ENCODE measurements around the gene WT1.

WT1 gene

DNA sequence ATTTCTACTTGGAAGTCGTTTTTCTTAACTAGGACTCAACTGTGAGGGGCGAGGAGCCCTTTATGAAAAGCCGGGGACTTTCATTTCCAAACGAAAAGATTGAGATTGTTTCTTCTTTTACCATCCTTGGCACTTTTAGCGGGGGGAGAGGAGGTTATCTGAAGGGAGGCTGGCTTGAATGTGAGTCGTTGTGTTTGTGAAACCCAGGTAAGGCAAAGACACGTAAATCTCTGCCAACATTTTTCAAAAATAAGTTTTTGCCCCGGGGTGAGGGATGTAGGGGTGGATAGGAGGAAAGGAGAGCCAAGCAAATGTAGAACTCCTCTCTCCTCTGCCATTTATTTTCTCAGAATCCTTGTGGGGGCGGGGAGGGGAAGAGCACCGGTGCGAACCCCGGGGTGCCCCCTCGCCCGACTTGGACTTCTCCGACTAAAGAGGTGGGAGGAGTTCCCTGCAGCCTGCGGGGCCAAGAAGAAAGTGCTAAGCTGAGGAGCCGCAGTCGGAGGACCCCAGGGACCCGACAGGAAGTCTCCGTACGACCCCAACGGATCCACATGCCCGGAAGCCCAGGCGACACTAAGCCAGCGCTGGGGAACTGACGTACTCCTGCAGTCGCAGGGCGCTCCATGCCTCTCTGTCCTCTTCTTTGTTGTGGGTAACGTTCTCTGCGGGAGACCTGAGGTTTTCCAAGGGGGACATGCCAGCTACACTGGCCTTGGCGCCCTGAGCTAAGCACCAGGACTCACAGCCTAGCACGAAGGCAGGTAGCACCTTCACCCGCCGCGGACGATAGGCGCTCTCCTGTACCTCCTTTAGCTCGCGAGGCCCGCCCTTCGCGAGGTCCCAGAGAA is 2.4 kb upstream of the WT1 start:
- H3K23ac ChIP-seq (ENCODE audit: low read length) = peak overlapping the region; percentile 45
- no peak overlapping the region for H2BK15ac ChIP-seq (replicated peaks; ENCODE audit: low read depth)
- no peak overlapping the region for H2BK5ac ChIP-seq (ENCODE audit: low read length)
- H3K4me1 ChIP-seq (ENCODE audit: control insufficient read depth, low read depth, low read length) = peaks cover 6% of the 10 kb centered on the region
- H3K27ac ChIP-seq (ENCODE audit: low read depth, low read length) = no peak overlapping the region
- peak overlapping the region; percentile 82 for H3K56ac ChIP-seq (ENCODE audit: low read length)
- no peak overlapping the region for H4K8ac ChIP-seq (ENCODE audit: low read depth, low read length)
- H3K4ac ChIP-seq (ENCODE audit: low read depth, low read length) = no peak overlapping the region
- H3K9ac ChIP-seq (ENCODE audit: low read length) = peak overlapping the region; percentile 48
- no peaks in the 10 kb centered on the region for H3K79me2 ChIP-seq (ENCODE audit: control insufficient read depth, insufficient read depth, low read length)
- H4K5ac ChIP-seq (ENCODE audit: low read length) = no peak overlapping the region
- peak overlapping the region; percentile 78 for H3K4me2 ChIP-seq (ENCODE audit: low read length)
- peak overlapping the region; percentile 28 for H3K4me3 ChIP-seq (ENCODE audit: low read length)
- H3K27me3 ChIP-seq (ENCODE audit: insufficient read depth, low read length, poor library complexity) = peaks cover 58% of the 10 kb centered on the region
- H2AK5ac ChIP-seq (ENCODE audit: low read length) = no peak overlapping the region
- DNase-seq = peak; percentile 74
- no CpG with 5 or more reads among the region's 42 CpGs for WGBS (ENCODE audit: extremely low coverage, insufficient coverage, low lambda C conversion rate)
- H3K36me3 ChIP-seq (ENCODE audit: control insufficient read depth, insufficient read depth, low read length) = no peaks in the 10 kb centered on the region
- no peaks in the 10 kb centered on the region for H3K79me1 ChIP-seq (ENCODE audit: low read length)
- H3K18ac ChIP-seq (ENCODE audit: low read length) = no peak overlapping the region
- no peak overlapping the region for H2BK120ac ChIP-seq (ENCODE audit: low read depth, low read length)

DNA sequence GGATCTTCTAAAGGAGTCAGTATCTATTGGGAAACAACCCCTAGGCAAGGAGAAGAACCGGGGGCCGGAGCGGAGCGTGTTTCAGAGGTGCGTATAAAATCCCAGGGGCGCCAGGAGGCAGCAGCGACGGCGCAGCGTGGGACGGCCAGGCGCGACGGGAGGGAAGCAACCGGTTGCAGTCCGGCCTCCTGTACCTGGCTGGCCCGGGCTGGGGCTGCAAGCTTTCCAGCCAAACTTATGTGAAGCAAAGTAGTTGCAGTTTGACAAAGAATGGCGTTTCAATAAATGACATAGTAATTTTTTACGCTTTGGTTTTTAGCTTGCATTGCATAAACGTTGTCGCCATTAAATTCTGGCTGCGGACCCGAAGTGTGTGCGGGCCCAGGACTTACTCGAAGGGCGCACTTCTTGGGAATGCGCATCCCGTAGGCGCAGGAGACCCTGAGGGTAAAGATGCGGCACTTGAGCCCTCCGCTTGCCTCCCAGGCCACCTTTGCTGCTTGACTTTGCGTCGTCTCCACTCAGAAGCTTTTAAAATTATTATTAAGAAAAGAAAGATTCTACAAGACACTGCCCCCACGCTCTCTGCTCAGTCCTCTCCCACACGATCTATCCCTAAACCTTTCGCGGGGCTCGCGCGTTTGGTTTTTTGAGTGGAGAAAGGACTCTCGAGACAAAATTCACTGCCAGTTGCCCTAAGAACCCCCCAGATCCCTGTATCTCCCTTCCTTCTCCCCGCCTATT is 1.6 kb upstream of the WT1 start:
- Histone ChIP-seq H3K4me3 (ENCODE audit: low read length) (no peak overlapping the region), H2BK120ac (ENCODE audit: low read depth, low read length) (no peak overlapping the region), H2BK15ac (replicated peaks; ENCODE audit: low read depth) (no peak overlapping the region), H2AK5ac (ENCODE audit: low read length) (no peak overlapping the region), H2BK5ac (ENCODE audit: low read length) (no peak overlapping the region), H3K79me2 (ENCODE audit: control insufficient read depth, insufficient read depth, low read length) (no peaks in the 10 kb centered on the region), H3K9ac (ENCODE audit: low read length) (peak overlapping the region; percentile 6), H3K23ac (ENCODE audit: low read length) (no peak overlapping the region), H3K27me3 (ENCODE audit: insufficient read depth, low read length, poor library complexity) (peaks cover 66% of the 10 kb centered on the region), H3K56ac (ENCODE audit: low read length) (no peak overlapping the region), H3K79me1 (ENCODE audit: low read length) (no peaks in the 10 kb centered on the region), H4K8ac (ENCODE audit: low read depth, low read length) (no peak overlapping the region), H3K4me1 (ENCODE audit: control insufficient read depth, low read depth, low read length) (peaks cover 6% of the 10 kb centered on the region), H3K4ac (ENCODE audit: low read depth, low read length) (no peak overlapping the region), H3K18ac (ENCODE audit: low read length) (no peak overlapping the region), H3K4me2 (ENCODE audit: low read length) (peak overlapping the region; percentile 84), H4K5ac (ENCODE audit: low read length) (no peak overlapping the region), H3K36me3 (ENCODE audit: control insufficient read depth, insufficient read depth, low read length) (no peaks in the 10 kb centered on the region), H3K27ac (ENCODE audit: low read depth, low read length) (no peak overlapping the region)
- WGBS (ENCODE audit: extremely low coverage, insufficient coverage, low lambda C conversion rate) = no CpG with 5 or more reads among the region's 42 CpGs
- peak; percentile 51 for DNase-seq

DNA sequence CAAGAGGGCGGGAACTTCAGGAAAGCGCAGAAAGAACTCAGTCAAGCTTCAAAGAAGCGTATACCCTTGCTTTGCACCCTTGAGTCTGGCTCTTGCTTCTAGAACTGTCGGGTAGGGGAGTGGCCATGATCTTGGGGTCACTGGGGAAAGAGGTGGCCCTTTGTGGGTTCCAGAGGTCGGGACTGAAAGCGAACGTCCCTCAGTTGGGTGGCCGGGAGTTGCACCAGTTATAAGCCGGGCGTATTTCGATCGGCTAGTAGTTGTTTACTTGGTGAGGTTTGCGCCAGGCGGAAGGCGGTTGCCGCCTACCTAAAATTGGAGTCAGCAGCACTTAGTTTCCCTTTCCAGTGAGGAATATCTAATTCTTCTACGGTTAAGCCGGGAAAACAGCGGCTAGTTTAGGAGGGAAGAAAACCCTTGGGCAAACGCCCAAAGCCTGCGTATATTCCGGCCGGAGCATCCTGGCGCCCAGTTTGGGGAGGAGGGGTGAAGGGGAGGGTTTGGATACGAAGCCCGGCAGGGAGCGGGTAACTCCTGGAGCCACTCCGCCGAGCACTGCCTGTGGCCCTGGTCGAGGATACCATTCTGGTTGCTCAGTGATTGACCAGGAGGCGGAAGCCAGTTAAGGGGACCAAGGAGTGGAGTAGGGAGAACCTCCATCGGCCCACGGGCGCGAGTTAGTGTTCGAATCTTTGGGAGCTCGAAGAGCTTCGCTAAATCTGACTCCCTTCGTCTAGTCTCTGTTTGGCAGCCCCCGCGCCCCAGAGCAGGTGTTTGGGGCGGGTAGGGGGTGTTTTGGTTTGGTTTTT is 807 bp upstream of the WT1 start:
- H3K36me3 ChIP-seq (ENCODE audit: control insufficient read depth, insufficient read depth, low read length) = no peaks in the 10 kb centered on the region
- H3K79me2 ChIP-seq (ENCODE audit: control insufficient read depth, insufficient read depth, low read length) = no peaks in the 10 kb centered on the region
- peak overlapping the region; percentile 85 for H3K56ac ChIP-seq (ENCODE audit: low read length)
- no peak overlapping the region for H3K27ac ChIP-seq (ENCODE audit: low read depth, low read length)
- peak overlapping the region; percentile 40 for H3K4me3 ChIP-seq (ENCODE audit: low read length)
- H3K9ac ChIP-seq (ENCODE audit: low read length) = peak overlapping the region; percentile 57
- no peak overlapping the region for H2BK120ac ChIP-seq (ENCODE audit: low read depth, low read length)
- peak; percentile 61 for DNase-seq
- H4K8ac ChIP-seq (ENCODE audit: low read depth, low read length) = no peak overlapping the region
- no peak overlapping the region for H2BK15ac ChIP-seq (replicated peaks; ENCODE audit: low read depth)
- H3K4me2 ChIP-seq (ENCODE audit: low read length) = peak overlapping the region; percentile 84
- no peak overlapping the region for H2AK5ac ChIP-seq (ENCODE audit: low read length)
- no peak overlapping the region for H3K18ac ChIP-seq (ENCODE audit: low read length)
- H3K79me1 ChIP-seq (ENCODE audit: low read length) = no peaks in the 10 kb centered on the region
- no peak overlapping the region for H2BK5ac ChIP-seq (ENCODE audit: low read length)
- no CpG with 5 or more reads among the region's 42 CpGs for WGBS (ENCODE audit: extremely low coverage, insufficient coverage, low lambda C conversion rate)
- H4K5ac ChIP-seq (ENCODE audit: low read length) = no peak overlapping the region
- H3K4me1 ChIP-seq (ENCODE audit: control insufficient read depth, low read depth, low read length) = peaks cover 6% of the 10 kb centered on the region
- H3K23ac ChIP-seq (ENCODE audit: low read length) = no peak overlapping the region
- peaks cover 68% of the 10 kb centered on the region for H3K27me3 ChIP-seq (ENCODE audit: insufficient read depth, low read length, poor library complexity)
- H3K4ac ChIP-seq (ENCODE audit: low read depth, low read length) = no peak overlapping the region

DNA sequence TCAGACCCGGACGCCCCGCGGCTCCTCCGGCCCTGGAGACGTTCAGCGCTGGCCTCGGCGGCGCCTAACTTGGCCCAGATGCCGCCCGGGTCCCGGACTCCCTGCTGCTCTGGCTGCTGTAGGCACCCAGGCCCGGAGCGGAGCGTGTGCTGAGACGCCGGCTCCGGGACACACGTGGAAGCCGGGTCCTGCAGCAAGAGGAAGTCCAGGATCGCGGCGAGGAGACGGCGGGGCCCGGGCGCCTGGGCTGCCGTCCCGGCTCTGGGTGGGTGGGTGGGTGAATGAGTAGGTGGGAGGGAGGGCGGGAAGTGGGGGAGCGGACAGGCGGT is 223 bp downstream of the WT1 start:
- Histone ChIP-seq H4K8ac (ENCODE audit: low read depth, low read length) (no peak overlapping the region), H3K23ac (ENCODE audit: low read length) (no peak overlapping the region), H3K27ac (ENCODE audit: low read depth, low read length) (no peak overlapping the region), H2AK5ac (ENCODE audit: low read length) (no peak overlapping the region), H2BK15ac (replicated peaks; ENCODE audit: low read depth) (no peak overlapping the region), H3K9ac (ENCODE audit: low read length) (peak overlapping the region; percentile 42), H3K56ac (ENCODE audit: low read length) (peak overlapping the region; percentile 81), H3K4me2 (ENCODE audit: low read length) (peak overlapping the region; percentile 84), H3K4me1 (ENCODE audit: control insufficient read depth, low read depth, low read length) (peaks cover 6% of the 10 kb centered on the region), H3K4me3 (ENCODE audit: low read length) (no peak overlapping the region), H3K36me3 (ENCODE audit: control insufficient read depth, insufficient read depth, low read length) (no peaks in the 10 kb centered on the region), H3K79me1 (ENCODE audit: low read length) (no peaks in the 10 kb centered on the region), H2BK120ac (ENCODE audit: low read depth, low read length) (no peak overlapping the region), H3K27me3 (ENCODE audit: insufficient read depth, low read length, poor library complexity) (peaks cover 70% of the 10 kb centered on the region), H3K18ac (ENCODE audit: low read length) (no peak overlapping the region), H3K4ac (ENCODE audit: low read depth, low read length) (no peak overlapping the region), H4K5ac (ENCODE audit: low read length) (no peak overlapping the region), H3K79me2 (ENCODE audit: control insufficient read depth, insufficient read depth, low read length) (no peaks in the 10 kb centered on the region), H2BK5ac (ENCODE audit: low read length) (no peak overlapping the region)
- no peak for DNase-seq
- WGBS (ENCODE audit: extremely low coverage, insufficient coverage, low lambda C conversion rate) = no CpG with 5 or more reads among the region's 33 CpGs

DNA sequence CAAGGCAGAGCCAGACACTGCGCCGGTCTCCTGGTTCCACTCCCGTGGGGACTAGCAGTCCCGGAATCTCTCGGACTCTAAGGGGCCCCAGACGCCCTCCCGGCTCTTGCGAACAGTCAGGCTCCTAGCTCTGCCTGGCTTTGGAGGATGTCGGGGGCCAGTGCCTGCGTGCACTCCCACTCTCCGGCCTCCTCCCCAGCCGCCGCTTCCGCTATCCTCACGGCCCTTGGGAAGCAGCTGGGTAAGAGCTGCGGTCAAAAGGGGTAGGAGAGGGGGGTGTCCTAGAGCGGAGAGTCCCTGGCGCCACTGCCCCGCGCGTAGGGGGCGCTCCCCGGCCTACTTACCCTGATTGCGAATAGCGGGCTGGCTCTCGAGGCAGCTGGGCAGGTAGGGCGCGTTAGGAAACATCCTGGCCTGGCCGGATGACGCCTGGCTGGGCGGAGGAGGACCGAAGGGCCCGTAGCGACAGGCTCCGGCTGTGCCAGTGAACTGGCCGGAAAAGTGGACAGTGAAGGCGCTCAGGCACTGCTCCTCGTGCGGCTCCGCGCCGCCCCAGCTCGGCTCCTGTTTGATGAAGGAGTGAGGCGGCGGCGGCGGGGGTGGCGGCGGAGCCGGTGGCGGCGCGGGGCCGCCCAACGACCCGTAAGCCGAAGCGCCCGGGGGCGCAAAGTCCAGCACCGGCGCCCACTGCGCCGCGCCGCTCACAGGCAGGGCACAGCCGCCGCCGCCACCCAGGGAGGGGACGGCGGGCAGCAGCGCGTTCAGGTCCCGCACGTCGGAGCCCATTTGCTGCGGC is 785 bp downstream of the WT1 start:
- no peak overlapping the region for H3K4me3 ChIP-seq (ENCODE audit: low read length)

More for the DNA sequence above, 785 bp downstream of the WT1 start:
- H3K18ac ChIP-seq (ENCODE audit: low read length) = no peak overlapping the region
- no peak overlapping the region for H3K23ac ChIP-seq (ENCODE audit: low read length)
- no peak overlapping the region for H2AK5ac ChIP-seq (ENCODE audit: low read length)
- no peaks in the 10 kb centered on the region for H3K36me3 ChIP-seq (ENCODE audit: control insufficient read depth, insufficient read depth, low read length)
- DNase-seq = peak; percentile 79
- no peaks in the 10 kb centered on the region for H3K79me1 ChIP-seq (ENCODE audit: low read length)
- H3K27me3 ChIP-seq (ENCODE audit: insufficient read depth, low read length, poor library complexity) = peaks cover 70% of the 10 kb centered on the region
- H2BK15ac ChIP-seq (replicated peaks; ENCODE audit: low read depth) = no peak overlapping the region
- no peak overlapping the region for H4K8ac ChIP-seq (ENCODE audit: low read depth, low read length)
- H3K56ac ChIP-seq (ENCODE audit: low read length) = peak overlapping the region; percentile 81
- peak overlapping the region; percentile 42 for H3K9ac ChIP-seq (ENCODE audit: low read length)
- no peak overlapping the region for H4K5ac ChIP-seq (ENCODE audit: low read length)
- WGBS (ENCODE audit: extremely low coverage, insufficient coverage, low lambda C conversion rate) = no CpG with 5 or more reads among the region's 77 CpGs
- no peak overlapping the region for H2BK5ac ChIP-seq (ENCODE audit: low read length)
- H3K27ac ChIP-seq (ENCODE audit: low read depth, low read length) = no peak overlapping the region
- H2BK120ac ChIP-seq (ENCODE audit: low read depth, low read length) = no peak overlapping the region
- peaks cover 6% of the 10 kb centered on the region for H3K4me1 ChIP-seq (ENCODE audit: control insufficient read depth, low read depth, low read length)
- H3K79me2 ChIP-seq (ENCODE audit: control insufficient read depth, insufficient read depth, low read length) = no peaks in the 10 kb centered on the region
- H3K4ac ChIP-seq (ENCODE audit: low read depth, low read length) = no peak overlapping the region
- H3K4me2 ChIP-seq (ENCODE audit: low read length) = peak overlapping the region; percentile 84
